Inflammatory macrophage (primary cell): ENCODE data around the gene TTLL8.
"Not testable (repeated sequence)": the region's sequence is repeated elsewhere in the genome, so short reads cannot be mapped to it uniquely, and the experiment has no call there.

Source experiments
- DNase-seq, 2 donors: peaks; one replicate each; pipeline ENCODE4 v3.0.0-alpha.2; 2020 to 2022

Gene TTLL8

GRCh38 chr22:49999946-50000586 lies 58.0 kb downstream of the TTLL8 start:
- no peak for DNase-seq

GRCh38 chr22:49999063-49999945 lies 58.8 kb downstream of the TTLL8 start:
- peak in 1 of 2 donors; percentile 19 for DNase-seq

- no peak for DNase-seq
These were observed 59.4 kb downstream of the TTLL8 start for GRCh38 chr22:49998718-49999062.

GRCh38 chr22:49997932-49998717 lies 60.0 kb downstream of the TTLL8 start:
- DNase-seq: no peak

GRCh38 chr22:49997251-49997599 lies 60.9 kb downstream of the TTLL8 start:
- no peak for DNase-seq

- DNase-seq: no peak
These were observed 61.4 kb downstream of the TTLL8 start for GRCh38 chr22:49996518-49997250.

- no peak for DNase-seq
These were observed 62.0 kb downstream of the TTLL8 start for GRCh38 chr22:49996119-49996517.

GRCh38 chr22:49995361-49996118 lies 62.6 kb downstream of the TTLL8 start:
- no peak for DNase-seq

- no peak for DNase-seq
These were observed 63.1 kb downstream of the TTLL8 start for GRCh38 chr22:49995041-49995360.

- no peak for DNase-seq
These were observed 63.6 kb downstream of the TTLL8 start for GRCh38 chr22:49994361-49995040.

- no peak for DNase-seq
These were observed 64.3 kb downstream of the TTLL8 start for GRCh38 chr22:49993649-49994360.

GRCh38 chr22:49992921-49993648 lies 65.0 kb downstream of the TTLL8 start:
- DNase-seq: peak; percentile 64 to 79

GRCh38 chr22:49991907-49992533 lies 66.1 kb downstream of the TTLL8 start:
- DNase-seq: no peak

GRCh38 chr22:49991167-49991566 lies 66.9 kb downstream of the TTLL8 start:
- no peak for DNase-seq

GRCh38 chr22:49989826-49990225 lies 68.3 kb downstream of the TTLL8 start:
- not testable (repeated sequence) for DNase-seq

- DNase-seq: no peak
These were observed 71.8 kb downstream of the TTLL8 start for GRCh38 chr22:49986325-49986724.

- peak in 1 of 2 donors; percentile 22 for DNase-seq
These were observed 74.7 kb downstream of the TTLL8 start for GRCh38 chr22:49983148-49984042.

- not testable (repeated sequence) for DNase-seq
These were observed 76.3 kb downstream of the TTLL8 start for GRCh38 chr22:49981799-49982198.
